HG03064 (cell line): ENCODE measurements around the gene ALDH3A2.

ENCODE experiments used
- ATAC-seq: cut with Tn5 transposase; IDR thresholded peaks from one replicate; pipeline ENCODE4 v1.9.1; 2021; ENCODE audit warnings: low read depth; ENCODE audit not compliant: unreplicated experiment

Gene ALDH3A2

GRCh38 chr17:19713462-19713861 is 64.9 kb downstream of the ALDH3A2 start:
- no peak for ATAC-seq

DNA sequence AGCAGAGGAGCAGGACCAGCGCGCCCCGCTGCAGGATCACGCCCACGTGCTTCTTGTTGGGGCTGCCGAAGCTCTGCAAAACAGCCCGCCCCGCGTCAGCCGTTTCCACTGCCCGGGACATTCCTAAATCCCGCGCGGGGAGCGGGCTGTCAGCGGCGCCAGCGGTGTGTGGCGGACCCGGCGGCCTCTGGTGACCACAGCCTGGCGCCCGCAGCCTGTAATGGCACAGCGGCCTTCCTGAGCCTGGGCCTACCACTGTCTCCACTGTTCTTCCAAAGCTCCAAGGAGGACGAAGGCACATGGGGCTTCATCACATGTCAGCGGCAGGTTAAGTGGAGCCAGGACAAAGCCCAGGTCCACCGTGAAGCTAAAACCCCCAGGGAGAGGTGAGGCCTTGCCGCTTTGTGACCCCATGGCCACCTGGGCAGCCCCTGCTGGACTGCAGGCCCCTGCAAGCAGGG is 65.4 kb downstream of the ALDH3A2 start:
- ATAC-seq: no peak

DNA sequence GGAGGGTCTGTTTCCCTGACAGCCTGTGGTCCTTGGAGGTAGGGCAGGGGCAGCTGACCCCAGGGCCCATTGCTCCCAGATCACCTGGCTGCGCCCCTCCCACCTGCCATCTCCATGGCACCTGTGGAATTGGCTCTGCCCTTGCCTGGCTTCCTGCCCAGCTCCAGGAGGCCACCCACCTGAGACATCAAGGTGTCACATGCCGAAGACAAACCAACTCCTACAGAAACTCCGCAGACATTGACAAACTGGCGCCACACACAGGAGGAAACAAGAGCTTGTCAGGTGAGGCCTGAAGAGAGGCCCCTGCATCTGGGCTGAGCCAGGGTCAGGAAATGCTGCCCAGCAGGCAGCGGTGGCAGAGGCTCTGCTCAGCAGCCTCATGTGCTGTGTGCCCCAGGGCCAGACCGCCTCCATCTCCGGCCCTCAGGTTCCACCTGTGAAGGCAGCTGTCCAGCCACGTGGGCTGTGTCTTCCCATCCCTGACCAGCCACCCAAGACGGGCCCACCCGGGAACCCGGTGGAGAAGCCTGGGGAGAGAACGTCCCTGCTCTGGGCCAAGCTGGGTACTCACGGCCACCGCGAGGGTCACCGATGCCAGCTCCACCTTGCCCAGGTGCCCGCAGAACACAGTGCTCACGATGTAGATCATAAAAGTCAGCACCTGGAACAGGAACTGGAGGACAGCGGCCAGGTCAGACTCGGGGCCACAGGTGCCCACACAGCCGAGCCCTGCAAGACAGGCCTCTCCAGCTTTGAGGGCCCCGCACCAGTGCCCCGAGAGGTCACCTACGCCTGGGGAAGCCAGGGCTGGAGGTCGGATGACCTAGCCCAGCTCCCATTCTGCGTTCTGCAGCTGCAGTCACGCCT is 66.2 kb downstream of the ALDH3A2 start:
- no peak for ATAC-seq

- ATAC-seq: no peak
Observed at GRCh38 chr17:19716108-19717030, 67.8 kb downstream of the ALDH3A2 start, which contains the start of gene SLC47A2. Gene SLC47A2 (minus strand): TSS chr17:19716584. CDS start chr17:19716555, 29 bp downstream.

DNA sequence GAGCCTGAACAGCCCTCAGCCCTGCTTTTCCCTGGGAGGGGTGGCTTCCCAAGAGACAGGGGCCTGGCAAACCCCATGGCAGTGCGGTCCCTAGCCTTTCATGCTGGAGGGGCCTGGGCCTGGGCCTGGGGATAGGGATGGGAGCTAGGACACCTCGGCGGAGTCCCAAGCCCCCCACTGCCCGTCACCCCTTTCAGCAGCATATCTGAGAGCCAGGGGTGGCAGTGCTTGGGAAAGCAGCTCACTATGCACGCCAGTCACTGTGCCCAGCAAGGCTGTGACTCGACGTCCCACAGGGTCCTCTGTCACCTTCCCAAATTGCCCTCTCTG is 68.4 kb downstream of the ALDH3A2 start:
- no peak for ATAC-seq

DNA sequence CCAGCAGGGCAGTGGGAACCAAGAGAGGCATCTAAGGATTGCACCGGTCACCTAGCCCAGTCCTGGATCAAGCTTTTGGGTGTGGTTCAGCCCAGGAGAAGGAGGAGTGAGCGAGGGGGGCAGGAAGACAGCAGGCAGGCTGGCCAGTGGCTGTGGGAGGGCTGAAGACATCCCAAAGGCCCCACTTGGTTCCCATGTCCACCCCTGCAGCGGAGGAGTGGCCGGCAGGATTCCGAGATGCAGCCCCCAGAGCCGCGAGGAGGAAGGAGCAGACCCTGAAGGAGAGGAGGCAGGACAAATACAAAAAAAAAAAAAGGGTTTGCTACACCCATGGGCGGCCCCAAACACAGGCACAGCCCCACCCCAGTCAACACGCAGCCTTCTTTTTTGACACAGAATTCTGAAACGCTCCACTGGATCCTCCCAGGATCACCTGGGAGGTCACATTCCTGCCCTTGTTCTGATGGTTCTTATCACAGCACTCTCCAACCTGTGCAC is 68.9 kb downstream of the ALDH3A2 start:
- no peak for ATAC-seq

- ATAC-seq: no peak
Observed at GRCh38 chr17:19718041-19718612, 69.6 kb downstream of the ALDH3A2 start.

DNA sequence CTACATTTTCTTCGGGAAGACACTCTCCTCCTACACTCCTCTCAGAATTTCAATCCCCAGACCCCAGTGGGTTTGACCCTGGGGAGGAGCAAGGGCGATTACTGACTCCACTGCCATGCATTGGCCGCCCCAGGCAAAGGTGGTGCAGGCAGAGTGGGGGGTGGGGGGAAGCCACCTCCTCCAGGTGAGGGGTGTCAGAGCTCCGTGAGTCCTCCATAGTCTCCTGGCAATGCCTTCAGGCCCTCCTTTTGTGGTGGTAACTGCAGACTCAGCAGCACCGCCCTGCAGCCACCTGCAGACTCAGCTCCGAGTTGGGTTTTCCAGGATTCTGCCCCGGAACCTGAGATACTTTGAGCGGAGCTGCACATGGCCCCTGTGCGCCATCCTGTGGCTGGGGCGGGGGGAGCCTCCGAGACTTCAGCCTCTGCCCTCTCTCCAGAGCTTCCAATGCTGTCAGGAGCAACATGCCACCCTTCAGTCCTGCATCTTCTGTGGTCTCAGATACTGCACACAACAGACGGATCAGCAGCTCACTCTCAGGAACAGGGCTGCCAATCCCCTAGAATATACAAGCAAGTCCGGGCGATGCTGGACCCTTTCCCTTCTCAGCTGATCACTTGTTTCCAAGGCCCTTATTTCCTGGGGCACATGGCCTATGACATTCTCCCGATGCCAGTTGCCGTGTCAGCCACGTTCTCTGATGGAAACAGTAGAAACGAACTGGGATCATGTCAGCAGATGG is 70.2 kb downstream of the ALDH3A2 start:
- ATAC-seq: no peak

- ATAC-seq: no peak
Observed at GRCh38 chr17:19719355-19720209, 71.0 kb downstream of the ALDH3A2 start.

- ATAC-seq: no peak
Observed at GRCh38 chr17:19720210-19720475, 71.6 kb downstream of the ALDH3A2 start.

GRCh38 chr17:19720631-19721426 is 72.3 kb downstream of the ALDH3A2 start:
- ATAC-seq: no peak

DNA sequence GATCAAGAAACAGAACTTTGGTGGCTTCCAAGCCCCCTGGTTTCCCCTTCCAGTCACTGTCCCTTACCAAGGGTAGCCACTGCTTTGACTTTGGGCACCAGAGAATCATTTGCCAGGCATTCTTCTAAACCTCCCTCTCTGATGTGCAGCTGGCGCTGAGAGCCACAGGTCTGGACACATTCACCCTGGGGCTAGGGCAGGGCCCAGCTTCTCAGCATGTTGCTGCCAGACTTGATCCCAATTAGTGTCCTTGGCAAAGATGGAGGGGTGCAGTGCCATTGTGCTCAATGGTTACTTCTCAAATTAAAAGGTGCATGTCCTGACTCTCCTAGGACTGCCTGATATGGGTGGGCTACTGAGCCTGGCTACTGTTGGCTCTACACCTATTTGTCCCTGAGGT is 75.4 kb downstream of the ALDH3A2 start:
- ATAC-seq: no peak

GRCh38 chr17:19724501-19725420 is 76.2 kb downstream of the ALDH3A2 start:
- ATAC-seq: no peak

GRCh38 chr17:19725486-19725885 is 76.9 kb downstream of the ALDH3A2 start:
- no peak for ATAC-seq

DNA sequence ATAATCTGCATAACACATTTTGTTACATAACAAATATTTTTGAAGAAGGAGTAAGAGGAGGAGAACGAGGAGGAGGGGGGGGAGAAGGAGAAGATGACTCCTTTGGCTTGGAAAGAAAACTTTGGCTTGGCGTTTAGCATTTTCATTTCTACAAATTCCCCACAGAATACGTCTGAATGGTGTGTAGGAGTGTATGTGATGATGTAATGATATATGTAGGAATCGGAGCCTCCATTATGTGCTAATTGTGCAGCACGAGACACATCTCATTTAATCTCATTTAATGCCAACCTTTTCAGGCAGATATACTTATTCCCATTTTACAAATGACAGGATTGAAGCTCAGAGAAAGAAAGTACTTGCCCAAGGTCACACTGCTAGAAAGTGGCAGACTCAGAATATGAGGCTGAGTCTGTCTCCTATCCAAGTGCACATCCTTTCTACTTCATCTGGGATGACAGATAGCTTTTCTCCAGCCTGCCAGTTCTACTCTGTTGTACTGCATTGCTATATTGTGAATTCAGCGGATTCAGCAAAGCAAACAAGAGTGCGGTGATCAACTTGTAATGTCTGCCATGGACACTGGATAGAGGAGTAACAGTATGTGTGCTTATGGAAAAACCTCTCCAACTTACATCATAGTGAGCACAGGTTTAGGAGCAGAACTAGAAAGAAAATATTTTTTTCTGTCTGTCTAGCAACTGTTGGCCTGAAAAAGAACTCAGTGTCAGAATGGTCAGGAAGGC is 78.3 kb downstream of the ALDH3A2 start:
- no peak for ATAC-seq
